A673 (cell line): ENCODE data around the gene RSRC1.

Experiments
- CTCF ChIP-seq: fragments of 300-800, 200-600 bp; sonication (generic); conservative IDR thresholded peaks from 2 replicates; pipeline ENCODE4 v1.5.1; 2017; ENCODE audit warnings: low read depth, mild to moderate bottlenecking, antibody characterized with exemption, low read length, moderate library complexity, mixed read lengths
- EZH2 ChIP-seq: fragments of 200-600 bp; sonication (generic); IDR thresholded peaks from 2 replicates; pipeline ENCODE4 v1.6.1; 2017; ENCODE audit warnings: borderline replicate concordance, low read depth, mild to moderate bottlenecking, mixed read lengths, antibody characterized with exemption, low read length; ENCODE audit not compliant: poor library complexity, severe bottlenecking

DNA sequence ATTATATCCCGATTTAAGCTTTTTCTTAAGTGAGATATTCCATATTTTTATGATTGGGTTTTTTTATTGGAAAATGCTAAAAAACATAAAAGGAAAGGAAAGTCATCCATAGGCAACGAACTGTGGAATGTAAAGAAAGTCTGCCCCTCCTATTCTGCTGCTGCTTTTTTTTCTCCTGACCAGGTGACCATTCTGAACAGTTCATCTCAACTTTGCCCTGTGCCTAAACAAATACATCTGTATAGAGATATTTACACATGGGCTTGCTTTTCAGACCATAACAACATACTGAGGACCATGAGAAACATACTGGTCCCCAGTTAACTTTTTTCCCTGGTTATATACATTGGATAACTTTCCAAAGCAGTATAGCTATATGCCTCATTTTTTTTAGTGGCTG, 442.2 kb downstream of the RSRC1 start:
- no peak for TF ChIP-seq CTCF
- TF ChIP-seq EZH2: no peak
